IPS-18a (cell line): ENCODE data around the gene ZNF236.
"Not testable (repeated sequence)": the region's sequence is repeated elsewhere in the genome, so short reads cannot be mapped to it uniquely, and the experiment has no call there.

ENCODE experiments used
- H3K27ac ChIP-seq: one replicate; pipeline ENCODE4 v1.5.1; 2013; ENCODE audit warnings: low read length
- H3K27me3 ChIP-seq: one replicate; pipeline ENCODE4 v1.6.1; 2013; ENCODE audit warnings: mild to moderate bottlenecking, low read length; ENCODE audit not compliant: control insufficient read depth, insufficient read depth
- H3K36me3 ChIP-seq: one replicate; pipeline ENCODE4 v1.6.1; 2013; ENCODE audit warnings: low read depth, low read length; ENCODE audit not compliant: control insufficient read depth
- H3K4me1 ChIP-seq: one replicate; pipeline ENCODE4 v1.6.1; 2013; ENCODE audit warnings: low read depth, low read length; ENCODE audit not compliant: control insufficient read depth
- H3K4me3 ChIP-seq: one replicate; pipeline ENCODE4 v1.5.1; 2013; ENCODE audit warnings: low read length
- H3K9ac ChIP-seq: one replicate; pipeline ENCODE4 v1.6.1; 2013; ENCODE audit warnings: mild to moderate bottlenecking, low read length, moderate library complexity
- H3K9me3 ChIP-seq: one replicate; pipeline ENCODE4 v1.6.1; 2013; ENCODE audit warnings: low read depth, low read length; ENCODE audit not compliant: control insufficient read depth

ZNF236 gene

GRCh38 chr18:76822506-76823160, at the start of gene ZNF236:
Gene ZNF236, plus strand, starts transcription at chr18:76822557. Its CDS starts 51 bp downstream, at chr18:76822608.
- no peaks in the 10 kb centered on the region for H3K27me3 ChIP-seq
- peak within 1 kb of the TSS; percentile 73 for H3K4me3 ChIP-seq
- H3K36me3 ChIP-seq: no peaks in the 10 kb centered on the region
- H3K27ac ChIP-seq: no peak within 1 kb of the TSS
- peak within 1 kb of the TSS; percentile 90 for H3K9ac ChIP-seq
- peaks cover 13% of the 10 kb centered on the region for H3K4me1 ChIP-seq
- H3K9me3 ChIP-seq: no peaks in the 10 kb centered on the region

DNA sequence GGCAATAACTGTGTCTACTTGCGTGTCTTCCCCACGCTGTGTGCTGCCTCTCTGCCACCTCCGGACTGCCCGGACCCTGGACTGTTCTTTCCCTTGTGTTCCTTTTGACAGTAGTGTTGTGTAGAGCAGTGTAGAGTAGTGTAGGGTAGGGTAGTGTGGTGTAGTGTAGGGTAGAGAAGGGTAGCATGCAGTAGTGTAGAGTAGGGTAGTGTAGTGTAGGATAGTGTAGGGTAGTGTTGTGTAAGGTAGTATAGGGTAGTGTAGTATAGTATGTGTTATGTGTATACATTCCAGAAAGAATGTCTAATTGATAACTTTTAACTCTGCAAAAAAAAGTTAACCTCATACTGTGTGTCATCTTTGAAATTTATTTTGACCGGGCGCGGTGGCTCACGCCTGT, 49.7 kb upstream of the ZNF236 start:
- H3K4me3 ChIP-seq: no peak overlapping the region
- no peaks in the 10 kb centered on the region for H3K36me3 ChIP-seq
- no peak overlapping the region for H3K9ac ChIP-seq
- no peaks in the 10 kb centered on the region for H3K4me1 ChIP-seq
- H3K27me3 ChIP-seq: no peaks in the 10 kb centered on the region
- H3K9me3 ChIP-seq: no peaks in the 10 kb centered on the region
- H3K27ac ChIP-seq: no peak overlapping the region

DNA sequence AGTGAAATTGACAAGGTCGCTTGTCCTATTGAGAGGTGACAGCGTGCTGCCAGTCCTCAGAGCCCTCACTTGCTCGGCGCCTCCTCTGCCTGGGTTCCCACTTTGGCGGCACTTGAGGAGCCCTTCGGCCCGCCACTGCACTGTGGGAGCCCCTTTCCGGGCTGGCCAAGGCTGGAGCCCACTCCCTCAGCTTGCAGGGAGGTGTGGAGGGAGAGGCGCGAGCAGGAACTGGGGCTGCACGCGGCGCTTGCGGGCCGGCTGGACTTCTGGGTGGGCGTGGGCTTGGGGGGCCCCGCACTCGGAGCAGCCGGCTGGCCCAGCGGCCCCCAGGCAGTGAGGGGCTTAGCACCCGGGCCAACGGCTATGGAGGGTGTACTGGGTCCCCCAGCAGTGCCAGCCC, 45.3 kb upstream of the ZNF236 start:
- H3K4me3 ChIP-seq, H3K9ac ChIP-seq, H3K27ac ChIP-seq, H3K4me1 ChIP-seq, H3K27me3 ChIP-seq, H3K9me3 ChIP-seq, H3K36me3 ChIP-seq: not testable (repeated sequence)

DNA sequence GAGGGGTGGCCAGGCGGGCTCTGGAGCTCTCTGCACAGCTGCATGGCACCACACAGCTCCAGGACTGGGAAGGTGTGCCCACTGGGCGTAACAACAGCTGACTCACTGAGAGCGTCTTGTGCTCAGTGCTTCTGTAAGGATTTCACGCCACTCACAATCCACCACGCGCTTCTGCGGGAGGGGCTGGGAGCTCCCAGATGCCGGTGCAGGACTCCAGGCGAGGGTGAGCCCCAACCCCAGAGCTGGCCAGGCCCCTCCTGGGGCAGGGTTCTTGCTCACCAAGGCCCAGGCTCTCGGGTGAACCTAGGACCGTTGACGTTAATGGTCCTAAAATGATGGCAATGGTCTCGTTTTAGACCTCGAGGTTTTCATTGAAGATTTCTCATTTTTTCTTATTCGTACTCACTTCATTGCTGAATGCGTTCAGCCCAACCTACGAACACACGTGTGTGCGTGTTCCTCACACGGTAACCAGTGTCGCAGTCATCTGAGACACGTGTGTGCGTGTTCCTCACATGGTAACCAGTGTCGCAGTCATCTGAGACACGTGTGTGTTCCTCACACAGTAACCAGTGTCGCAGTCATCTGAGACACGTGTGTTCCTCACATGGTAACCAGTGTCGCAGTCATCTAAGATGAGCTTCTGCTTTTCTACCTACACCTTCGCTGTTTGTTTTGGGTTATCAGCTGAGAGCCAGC, 38.4 kb upstream of the ZNF236 start:
- Histone ChIP-seq H3K36me3 (no peaks in the 10 kb centered on the region), H3K9me3 (no peaks in the 10 kb centered on the region), H3K27me3 (no peaks in the 10 kb centered on the region), H3K9ac (no peak overlapping the region), H3K4me1 (peaks cover 4% of the 10 kb centered on the region), H3K27ac (no peak overlapping the region), H3K4me3 (no peak overlapping the region)

- no peaks in the 10 kb centered on the region for H3K27me3 ChIP-seq
- no peak overlapping the region for H3K4me3 ChIP-seq
- peaks cover 4% of the 10 kb centered on the region for H3K4me1 ChIP-seq
- H3K9me3 ChIP-seq: no peaks in the 10 kb centered on the region
- H3K9ac ChIP-seq: no peak overlapping the region
- H3K27ac ChIP-seq: no peak overlapping the region
- H3K36me3 ChIP-seq: no peaks in the 10 kb centered on the region
Observed at GRCh38 chr18:76785872-76786271, 36.5 kb upstream of the ZNF236 start.

GRCh38 chr18:76788571-76789317, 33.6 kb upstream of the ZNF236 start:
- peaks cover 3% of the 10 kb centered on the region for H3K9me3 ChIP-seq
- H3K27ac ChIP-seq: no peak overlapping the region
- H3K4me3 ChIP-seq: no peak overlapping the region
- H3K36me3 ChIP-seq: no peaks in the 10 kb centered on the region
- no peak overlapping the region for H3K9ac ChIP-seq
- H3K4me1 ChIP-seq: no peaks in the 10 kb centered on the region
- H3K27me3 ChIP-seq: no peaks in the 10 kb centered on the region

DNA sequence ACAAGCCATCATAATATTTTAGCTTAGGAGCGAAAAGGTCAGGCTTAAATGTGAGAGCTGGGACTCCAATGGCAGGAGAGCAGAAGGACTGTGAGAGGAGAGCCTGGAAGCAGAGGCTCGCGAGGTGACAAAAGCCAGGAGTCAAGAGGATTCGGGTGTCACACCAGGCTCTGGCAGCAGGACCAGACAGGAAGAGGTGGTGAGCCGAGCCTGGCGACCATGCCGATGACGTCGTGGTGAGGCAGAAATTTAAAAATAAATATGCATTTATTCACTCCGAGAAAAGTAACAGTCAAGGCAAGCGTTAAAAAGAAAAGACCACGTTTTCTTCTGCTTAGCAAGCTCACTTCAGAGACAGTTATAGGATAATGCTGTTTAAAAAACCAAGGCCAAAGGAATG, 31.3 kb upstream of the ZNF236 start:
- H3K9me3 ChIP-seq: peaks cover 3% of the 10 kb centered on the region
- no peak overlapping the region for H3K4me3 ChIP-seq
- H3K27me3 ChIP-seq: no peaks in the 10 kb centered on the region
- H3K36me3 ChIP-seq: no peaks in the 10 kb centered on the region
- no peak overlapping the region for H3K27ac ChIP-seq
- no peak overlapping the region for H3K9ac ChIP-seq
- peaks cover 3% of the 10 kb centered on the region for H3K4me1 ChIP-seq

DNA sequence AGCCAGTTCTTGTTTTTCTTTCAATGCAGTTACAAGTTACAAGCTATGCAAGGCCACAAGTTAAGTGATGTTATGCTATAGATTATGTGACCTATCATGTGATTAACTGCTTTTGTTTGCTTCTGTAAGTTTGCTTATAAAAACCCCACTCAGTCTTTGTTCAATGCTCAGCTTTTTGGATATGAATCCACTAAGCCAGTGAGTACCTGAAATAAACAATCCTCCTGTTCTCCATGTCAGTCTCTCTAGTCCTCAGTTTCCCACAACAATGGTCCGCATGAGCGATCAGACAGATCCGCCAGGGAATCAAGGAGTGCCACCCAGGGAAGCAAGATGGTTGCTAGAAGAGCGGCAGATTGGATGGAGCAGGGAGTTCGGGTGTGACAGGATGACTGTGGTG, 30.7 kb upstream of the ZNF236 start:
- Histone ChIP-seq H3K36me3 (no peaks in the 10 kb centered on the region), H3K9me3 (peaks cover 3% of the 10 kb centered on the region), H3K4me3 (no peak overlapping the region), H3K27ac (no peak overlapping the region), H3K9ac (no peak overlapping the region), H3K4me1 (peaks cover 3% of the 10 kb centered on the region), H3K27me3 (no peaks in the 10 kb centered on the region)

- Histone ChIP-seq H3K27me3 (no peaks in the 10 kb centered on the region), H3K36me3 (no peaks in the 10 kb centered on the region), H3K4me1 (peaks cover 3% of the 10 kb centered on the region), H3K27ac (no peak overlapping the region), H3K4me3 (no peak overlapping the region), H3K9ac (no peak overlapping the region), H3K9me3 (peaks cover 6% of the 10 kb centered on the region)
Observed at GRCh38 chr18:76794326-76794725, 28.0 kb upstream of the ZNF236 start.

DNA sequence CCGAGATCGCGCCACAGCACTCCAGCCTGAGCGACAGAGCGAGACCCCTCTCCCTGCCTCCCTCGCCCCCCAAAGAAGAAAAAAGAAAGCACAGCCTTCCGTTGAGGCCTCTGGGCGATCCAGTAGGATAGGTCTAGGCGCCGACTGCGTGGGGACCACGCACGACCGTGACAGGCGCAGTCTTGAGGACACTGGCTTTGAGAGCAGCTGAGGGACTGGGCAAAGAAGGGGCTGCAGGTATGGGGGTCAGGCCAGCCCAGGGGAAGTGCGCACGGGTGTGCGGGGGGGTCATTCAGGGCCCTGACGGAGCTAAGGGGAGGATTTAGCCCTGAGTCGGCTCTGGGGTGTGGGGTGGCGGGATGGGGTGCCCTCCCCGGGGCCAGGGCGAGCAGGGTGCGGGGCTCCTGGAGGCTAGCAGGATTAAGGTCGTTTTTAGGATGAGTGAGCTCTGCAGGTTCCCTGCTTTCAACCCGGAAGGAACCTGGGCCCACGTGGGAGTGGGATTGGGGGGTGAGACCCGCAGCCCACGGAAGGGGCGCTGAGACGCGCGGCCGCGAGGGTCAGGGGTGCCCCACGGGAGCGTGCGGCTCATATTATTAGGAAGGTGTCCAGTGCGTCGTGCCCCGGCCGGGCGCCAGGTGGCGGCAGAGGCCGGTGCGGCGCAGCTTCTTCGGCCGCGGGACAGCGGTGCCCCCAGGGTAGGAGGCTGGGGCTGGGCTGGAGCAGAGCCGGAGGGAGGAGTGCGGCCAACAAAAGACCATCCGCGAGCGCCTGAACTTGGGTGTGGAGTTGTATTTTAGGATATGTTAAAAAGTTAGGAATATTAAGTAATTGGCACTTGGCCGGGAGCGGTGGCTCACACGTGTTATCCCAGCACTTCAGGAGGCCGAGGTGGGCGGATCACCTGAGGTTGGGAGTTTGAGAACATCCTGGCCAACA, 20.5 kb upstream of the ZNF236 start:
- peaks cover 3% of the 10 kb centered on the region for H3K9me3 ChIP-seq
- no peak overlapping the region for H3K9ac ChIP-seq
- H3K36me3 ChIP-seq: no peaks in the 10 kb centered on the region
- H3K4me3 ChIP-seq: peak overlapping the region; percentile 39
- no peaks in the 10 kb centered on the region for H3K4me1 ChIP-seq
- H3K27me3 ChIP-seq: no peaks in the 10 kb centered on the region
- no peak overlapping the region for H3K27ac ChIP-seq

DNA sequence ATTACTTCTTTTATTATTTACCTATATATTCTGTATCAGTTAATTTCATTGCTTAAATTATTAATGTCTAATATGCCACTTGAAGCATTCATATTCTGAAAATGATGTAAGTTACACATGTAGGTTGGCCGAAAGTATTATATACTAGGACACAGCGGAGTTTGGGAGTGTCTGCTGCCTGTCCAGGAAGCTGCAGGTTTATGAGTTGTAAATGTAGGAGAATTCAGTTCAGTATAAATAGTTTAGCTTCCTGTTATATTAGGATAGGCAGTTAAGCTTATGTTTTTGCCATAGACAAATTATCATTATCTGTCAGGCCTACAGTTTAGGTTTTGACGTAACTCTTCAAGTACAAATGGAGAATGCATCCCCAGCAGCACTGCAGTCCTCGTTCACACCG, 18.9 kb upstream of the ZNF236 start:
- Histone ChIP-seq H3K9me3 (no peaks in the 10 kb centered on the region), H3K9ac (no peak overlapping the region), H3K4me3 (no peak overlapping the region), H3K27ac (no peak overlapping the region), H3K36me3 (no peaks in the 10 kb centered on the region), H3K27me3 (no peaks in the 10 kb centered on the region), H3K4me1 (no peaks in the 10 kb centered on the region)
